Panc1 (cell line): Measurements from ENCODE around the gene PLBD1.

Experiments
- TF ChIP-seq, protein P1 (sequence below): fragments of 450-650 bp; IDR thresholded peaks from 2 replicates; pipeline ENCODE4 v1.5.1; 2017; ENCODE audit warnings: mild to moderate bottlenecking
- TF ChIP-seq, protein P2 (sequence below), 2 experiments: IDR thresholded peaks; 2 replicates each; pipeline ENCODE4 v1.6.1; 2011 to 2012; ENCODE audit warnings: low read depth in 2 of 2, control low read depth in 1 of 2, low read length in 1 of 2, mild to moderate bottlenecking in 1 of 2, moderate library complexity in 1 of 2; ENCODE audit not compliant: insufficient read depth in 1 of 2

DNA sequence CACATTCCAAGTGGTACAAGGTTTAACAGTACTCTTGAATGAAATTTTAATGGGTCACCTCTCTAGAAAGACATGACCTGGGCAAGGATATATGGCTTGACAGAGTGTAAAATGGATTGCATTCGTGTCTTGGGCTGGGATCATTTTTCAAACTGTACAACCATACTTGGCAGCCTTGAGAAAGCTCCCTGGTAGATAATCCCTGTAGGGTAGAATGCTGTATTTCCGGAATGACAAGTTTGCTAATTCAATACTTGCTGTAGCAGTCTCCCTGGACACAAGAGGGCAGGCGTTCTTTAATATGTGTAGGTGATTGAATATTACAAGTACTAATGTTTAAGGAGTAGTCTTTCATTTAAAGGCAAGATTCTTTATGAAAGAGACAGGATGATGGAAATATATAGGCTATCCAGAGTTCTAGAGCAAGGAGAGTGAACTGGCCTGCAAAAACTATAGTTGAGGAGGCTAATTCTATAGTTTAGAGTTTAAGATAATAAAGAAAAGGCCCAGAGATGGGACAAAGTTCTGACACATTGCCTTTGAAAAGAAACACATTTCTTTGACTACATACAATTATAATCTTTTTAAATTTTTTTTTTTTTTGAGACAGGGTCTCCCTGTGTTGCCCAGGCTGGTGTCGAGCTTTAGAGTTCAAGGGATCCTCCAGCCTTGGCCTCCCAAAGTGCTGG is 53.4 kb downstream of the PLBD1 start:
- TF ChIP-seq, protein P1, sequence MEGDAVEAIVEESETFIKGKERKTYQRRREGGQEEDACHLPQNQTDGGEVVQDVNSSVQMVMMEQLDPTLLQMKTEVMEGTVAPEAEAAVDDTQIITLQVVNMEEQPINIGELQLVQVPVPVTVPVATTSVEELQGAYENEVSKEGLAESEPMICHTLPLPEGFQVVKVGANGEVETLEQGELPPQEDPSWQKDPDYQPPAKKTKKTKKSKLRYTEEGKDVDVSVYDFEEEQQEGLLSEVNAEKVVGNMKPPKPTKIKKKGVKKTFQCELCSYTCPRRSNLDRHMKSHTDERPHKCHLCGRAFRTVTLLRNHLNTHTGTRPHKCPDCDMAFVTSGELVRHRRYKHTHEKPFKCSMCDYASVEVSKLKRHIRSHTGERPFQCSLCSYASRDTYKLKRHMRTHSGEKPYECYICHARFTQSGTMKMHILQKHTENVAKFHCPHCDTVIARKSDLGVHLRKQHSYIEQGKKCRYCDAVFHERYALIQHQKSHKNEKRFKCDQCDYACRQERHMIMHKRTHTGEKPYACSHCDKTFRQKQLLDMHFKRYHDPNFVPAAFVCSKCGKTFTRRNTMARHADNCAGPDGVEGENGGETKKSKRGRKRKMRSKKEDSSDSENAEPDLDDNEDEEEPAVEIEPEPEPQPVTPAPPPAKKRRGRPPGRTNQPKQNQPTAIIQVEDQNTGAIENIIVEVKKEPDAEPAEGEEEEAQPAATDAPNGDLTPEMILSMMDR, result peak; percentile 41
- TF ChIP-seq, protein P2, sequence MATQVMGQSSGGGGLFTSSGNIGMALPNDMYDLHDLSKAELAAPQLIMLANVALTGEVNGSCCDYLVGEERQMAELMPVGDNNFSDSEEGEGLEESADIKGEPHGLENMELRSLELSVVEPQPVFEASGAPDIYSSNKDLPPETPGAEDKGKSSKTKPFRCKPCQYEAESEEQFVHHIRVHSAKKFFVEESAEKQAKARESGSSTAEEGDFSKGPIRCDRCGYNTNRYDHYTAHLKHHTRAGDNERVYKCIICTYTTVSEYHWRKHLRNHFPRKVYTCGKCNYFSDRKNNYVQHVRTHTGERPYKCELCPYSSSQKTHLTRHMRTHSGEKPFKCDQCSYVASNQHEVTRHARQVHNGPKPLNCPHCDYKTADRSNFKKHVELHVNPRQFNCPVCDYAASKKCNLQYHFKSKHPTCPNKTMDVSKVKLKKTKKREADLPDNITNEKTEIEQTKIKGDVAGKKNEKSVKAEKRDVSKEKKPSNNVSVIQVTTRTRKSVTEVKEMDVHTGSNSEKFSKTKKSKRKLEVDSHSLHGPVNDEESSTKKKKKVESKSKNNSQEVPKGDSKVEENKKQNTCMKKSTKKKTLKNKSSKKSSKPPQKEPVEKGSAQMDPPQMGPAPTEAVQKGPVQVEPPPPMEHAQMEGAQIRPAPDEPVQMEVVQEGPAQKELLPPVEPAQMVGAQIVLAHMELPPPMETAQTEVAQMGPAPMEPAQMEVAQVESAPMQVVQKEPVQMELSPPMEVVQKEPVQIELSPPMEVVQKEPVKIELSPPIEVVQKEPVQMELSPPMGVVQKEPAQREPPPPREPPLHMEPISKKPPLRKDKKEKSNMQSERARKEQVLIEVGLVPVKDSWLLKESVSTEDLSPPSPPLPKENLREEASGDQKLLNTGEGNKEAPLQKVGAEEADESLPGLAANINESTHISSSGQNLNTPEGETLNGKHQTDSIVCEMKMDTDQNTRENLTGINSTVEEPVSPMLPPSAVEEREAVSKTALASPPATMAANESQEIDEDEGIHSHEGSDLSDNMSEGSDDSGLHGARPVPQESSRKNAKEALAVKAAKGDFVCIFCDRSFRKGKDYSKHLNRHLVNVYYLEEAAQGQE (IDR thresholded peaks at IDR 0.05; ENCODE audit: insufficient read depth in 1 of 2, low read depth in 2 of 2, low read length in 1 of 2), result no peak
